K562 (cell line): Measurements from ENCODE around the gene TMEM218. TPM values are rescaled to one million over a fixed set of nuclear protein-coding genes. Genes with fewer than 3 reads are reported as not detected.
A peak's percentile ranks its signal among the peaks of the same experiment; 100 is the strongest.

Experiments used
- CBX1 ChIP-seq: sonication (generic); IDR thresholded peaks from 2 replicates; pipeline ENCODE4 v1.6.1; 2016; ENCODE audit warnings: antibody characterized with exemption, low read depth, mild to moderate bottlenecking
- CC2D1A ChIP-seq: fragments of 450-650 bp; IDR thresholded peaks from 2 replicates; pipeline ENCODE4 v1.6.1; 2017; ENCODE audit warnings: mild to moderate bottlenecking
- CEBPZ ChIP-seq: fragments of 150-350 bp; IDR thresholded peaks from 2 replicates; pipeline ENCODE4 v1.6.1; 2014; ENCODE audit warnings: low read depth, mild to moderate bottlenecking, low read length, borderline replicate concordance
- CHD1 ChIP-seq: fragments of 200-600 bp; sonication (generic); IDR thresholded peaks from one replicate; pipeline ENCODE4 v1.6.1; 2012; ENCODE audit warnings: mild to moderate bottlenecking, moderate library complexity, low read length, inconsistent platforms
- ETS2 ChIP-seq: IDR thresholded peaks from 2 replicates; pipeline ENCODE4 v1.6.1; 2016; ENCODE audit warnings: borderline replicate concordance, missing genetic modification characterization, mild to moderate bottlenecking, moderate library complexity, missing compliant biosample characterization; ENCODE audit not compliant: poor library complexity, severe bottlenecking
- KAT2B ChIP-seq: IDR thresholded peaks from one replicate; pipeline ENCODE4 v1.6.1; 2012; ENCODE audit warnings: low read depth, mild to moderate bottlenecking, control low read depth, inconsistent platforms, low read length, moderate library complexity
- KHSRP ChIP-seq: fragments of 450-650 bp; IDR thresholded peaks from 2 replicates; pipeline ENCODE4 v1.6.1; 2017
- MYBL2 ChIP-seq, 2 experiments: fragments of 450-650 bp in 1 of 2; sonication (generic) in 1 of 2; formaldehyde crosslinking in 1 of 2; IDR thresholded peaks; 2 replicates each; pipeline versions ENCODE4 v1.6.1 to v1.8.1; 2017 to 2022; ENCODE audit warnings: borderline replicate concordance in 1 of 2, inconsistent platforms in 1 of 2, low read depth in 1 of 2, mild to moderate bottlenecking in 1 of 2, missing genetic modification reagents in 1 of 2, moderate library complexity in 1 of 2
- NFATC3 ChIP-seq: fragments of 450-650 bp; IDR thresholded peaks from 2 replicates; pipeline ENCODE4 v1.6.1; 2017; ENCODE audit warnings: mild to moderate bottlenecking
- NFRKB ChIP-seq: fragments of 450-650 bp; IDR thresholded peaks from 2 replicates; pipeline ENCODE4 v1.6.1; 2016; ENCODE audit warnings: low read depth
- NRF1 ChIP-seq, 2 experiments: fragments of 450-650 bp; IDR thresholded peaks in 1 of 2; conservative IDR thresholded peaks in 1 of 2; 2 replicates each; pipeline ENCODE4 v1.6.1; 2014; ENCODE audit warnings: mild to moderate bottlenecking in 2 of 2
- PHB ChIP-seq: fragments of 250-450 bp; sonication (Bioruptor Pico); IDR thresholded peaks from 2 replicates; pipeline ENCODE4 v1.5.0; 2021
- RNF219 ChIP-seq: fragments of 250-450 bp; sonication (Bioruptor Pico); IDR thresholded peaks from 2 replicates; pipeline ENCODE4 v1.5.0; 2022; ENCODE audit warnings: mild to moderate bottlenecking
- SIN3B ChIP-seq: fragments of 450-650 bp; IDR thresholded peaks from 2 replicates; pipeline ENCODE4 v1.6.1; 2017; ENCODE audit warnings: low read depth, mild to moderate bottlenecking, moderate library complexity
- SMAD3 ChIP-seq: fragments of 450-650 bp; formaldehyde crosslinking; conservative IDR thresholded peaks from 2 replicates; pipeline ENCODE4 v1.4.0; 2020; ENCODE audit warnings: mild to moderate bottlenecking
- TSHZ1 ChIP-seq: fragments of 250-450 bp; sonication (Bioruptor Pico); IDR thresholded peaks from 2 replicates; pipeline ENCODE4 v1.4.0; 2020; ENCODE audit warnings: mild to moderate bottlenecking, moderate library complexity
- ZC3H8 ChIP-seq: fragments of 450-650 bp; IDR thresholded peaks from 2 replicates; pipeline ENCODE4 v1.6.1; 2017
- ZNF395 ChIP-seq: fragments of 200-800 bp; sonication (Bioruptor generic); IDR thresholded peaks from 2 replicates; pipeline ENCODE4 v1.6.1; 2017; ENCODE audit warnings: missing genetic modification characterization, missing compliant biosample characterization
- ZNF696 ChIP-seq: fragments of 250-450 bp; sonication (Bioruptor Pico); conservative IDR thresholded peaks from 2 replicates; pipeline ENCODE4 v1.4.0; 2020; ENCODE audit warnings: mild to moderate bottlenecking, moderate library complexity
- polyA plus RNA-seq, 8 experiments: library from polyadenylated mRNA; depleted of rRNA in 4 of 8; stranded (reverse) in 5 of 8; unstranded in 3 of 8; fragments of >200 nt; fragmentation: Nextera tagmentation in 2 of 8; fragmentation: Illumina TruSeq in 1 of 8; extraction: Ambion mirVana in 2 of 8; extraction: Trizol in 1 of 8; gene quantifications; 2 replicates each; pipeline versions ENCODE4 v1.2.1 to v1.2.3, GENCODE V29; 2011 to 2014; ENCODE audit warnings: inconsistent platforms in 1 of 8, missing spikeins in 1 of 8
- total RNA-seq, 7 experiments: library from RNA; depleted of rRNA in 6 of 7; stranded (reverse); fragments of >200 nt in 6 of 7; fragmentation: Illumina TruSeq in 2 of 7; extraction: Trizol in 2 of 7; gene quantifications; 2 replicates each; pipeline versions ENCODE4 v1.2.1 to v1.2.3, GENCODE V29; 2011 to 2021; ENCODE audit warnings: low replicate concordance in 1 of 7

Gene TMEM218
- total and polyA plus RNA-seq, 9 of the 15 experiments (the other 6 are each of a cell fraction or from before 2014, with no cell fraction given): 13.4 to 32.2 (median 25.4) TPM

GRCh38 chr11:125075900-125076317, 35.5 kb downstream of the TMEM218 start (continued):
- TF ChIP-seq CEBPZ (no peak), KAT2B (no peak), NFATC3 (no peak), ETS2 (tag) (no peak), NFRKB (peak; percentile 8; the same call in 1 of the 2 replicates), CC2D1A (no peak), PHB (CRISPR knock-in tag) (no peak), SIN3B (no peak), KHSRP (no peak), ZC3H8 (no peak), ZNF395 (CRISPR knock-in tag) (peak; percentile 50; the same call in 1 of the 2 replicates), CHD1 (no peak), RNF219 (CRISPR knock-in tag) (no peak), TSHZ1 (no peak), MYBL2 (IDR thresholded peaks at IDR 0.05; ENCODE audit: low read depth) (no peak), MYBL2 (CRISPR knock-in tag; IDR thresholded peaks at IDR 0.05; ENCODE audit: borderline replicate concordance) (no peak), SMAD3 (CRISPR knock-in tag) (no peak), ZNF696 (CRISPR knock-in tag) (no peak), CBX1 (no peak), NRF1 (conservative IDR thresholded peaks at IDR 0.05 in 1 of 2, IDR thresholded peaks at IDR 0.05 in 1 of 2) (no peak)
